CD14-positive monocyte (primary cell): Measurements from ENCODE around the gene GLCE. TPM values are rescaled to one million over a fixed set of nuclear protein-coding genes. Genes with fewer than 3 reads are reported as not detected.

Experiments used
- DNase-seq, 3 donors: peaks; one replicate each; pipeline ENCODE4 v3.0.0-alpha.2; 2011 to 2022
- H2AFZ ChIP-seq: 2 replicates; pipeline ENCODE4 v1.6.0; 2012; ENCODE audit warnings: mild to moderate bottlenecking, low read depth, low read length, inconsistent platforms; ENCODE audit not compliant: insufficient read depth, poor library complexity, severe bottlenecking
- H3K27ac ChIP-seq, 2 donors: 1 replicate in 1 of 2; 2 replicates in 1 of 2; pipeline ENCODE4 v1.5.1; 2012 to 2013; ENCODE audit warnings: low read length in 2 of 2, control low read depth in 1 of 2, inconsistent platforms in 1 of 2, low read depth in 1 of 2, mild to moderate bottlenecking in 1 of 2
- H3K27me3 ChIP-seq, 2 donors: one replicate each; pipeline versions ENCODE4 v1.6.0 to v1.6.1; 2011 to 2013; ENCODE audit warnings: low read length in 2 of 2; ENCODE audit not compliant: control insufficient read depth in 2 of 2, insufficient read depth in 2 of 2
- H3K36me3 ChIP-seq, 2 donors: replicated peaks in 1 of 2; 1 replicate in 1 of 2; 2 replicates in 1 of 2; pipeline versions ENCODE4 v1.5.1 to v1.6.1; 2012 to 2013; ENCODE audit warnings: low read length in 2 of 2, control low read depth in 1 of 2, inconsistent platforms in 1 of 2, mild to moderate bottlenecking in 1 of 2; ENCODE audit not compliant: insufficient read depth in 2 of 2, control insufficient read depth in 1 of 2
- H3K4me1 ChIP-seq, 2 donors: 1 replicate in 1 of 2; 2 replicates in 1 of 2; pipeline versions ENCODE4 v1.5.1 to v1.6.1; 2012 to 2013; ENCODE audit warnings: low read length in 2 of 2, control low read depth in 1 of 2, inconsistent platforms in 1 of 2, mild to moderate bottlenecking in 1 of 2, moderate library complexity in 1 of 2; ENCODE audit not compliant: insufficient read depth in 2 of 2, control insufficient read depth in 1 of 2
- H3K4me2 ChIP-seq: replicated peaks from 2 replicates; pipeline ENCODE3; 2012; ENCODE audit warnings: low read length, moderate library complexity, mild to moderate bottlenecking; ENCODE audit not compliant: poor library complexity, severe bottlenecking; ENCODE audit errors: extremely low read depth
- H3K4me3 ChIP-seq, 3 experiments: fragments of 200-600 bp in 1 of 3; sonication (generic) in 1 of 3; replicated peaks in 1 of 3; 1 replicate in 2 of 3; 2 replicates in 1 of 3; pipeline ENCODE4 v1.5.1; 2011 to 2013; ENCODE audit warnings: low read length in 3 of 3, mild to moderate bottlenecking in 3 of 3, control low read depth in 2 of 3, low read depth in 2 of 3, inconsistent platforms in 1 of 3, moderate library complexity in 1 of 3
- H3K79me2 ChIP-seq: 2 replicates; pipeline ENCODE4 v1.6.0; 2012; ENCODE audit warnings: mild to moderate bottlenecking, control low read depth, inconsistent platforms, low read length, moderate library complexity; ENCODE audit not compliant: insufficient read depth
- H3K9ac ChIP-seq: 2 replicates; pipeline ENCODE4 v1.6.0; 2017; ENCODE audit warnings: low read length, mild to moderate bottlenecking; ENCODE audit not compliant: insufficient read depth, poor library complexity, severe bottlenecking
- H3K9me3 ChIP-seq, 2 donors: replicated peaks in 1 of 2; 1 replicate in 1 of 2; 2 replicates in 1 of 2; pipeline versions ENCODE4 v1.5.1 to v1.6.1; 2012 to 2013; ENCODE audit warnings: low read length in 2 of 2, control low read depth in 1 of 2; ENCODE audit not compliant: control insufficient read depth in 1 of 2, insufficient read depth in 1 of 2
- H4K20me1 ChIP-seq: 2 replicates; pipeline ENCODE4 v1.6.0; 2012; ENCODE audit warnings: mild to moderate bottlenecking, low read length, control low read depth, moderate library complexity; ENCODE audit not compliant: insufficient read depth
- H3K27ac Mint-ChIP-seq, 7 donors: one replicate each; pipeline ENCODE4 v1.8.0; 2020; ENCODE audit warnings: mild to moderate bottlenecking in 7 of 7, mixed read lengths in 7 of 7, moderate library complexity in 6 of 7, inconsistent platforms in 2 of 7
- H3K27me3 Mint-ChIP-seq, 3 donors: one replicate each; pipeline ENCODE4 v1.8.0; 2021 to 2022; ENCODE audit warnings: low read depth in 3 of 3, mild to moderate bottlenecking in 3 of 3, mixed read lengths in 3 of 3, moderate library complexity in 3 of 3, inconsistent platforms in 1 of 3
- H3K36me3 Mint-ChIP-seq, 2 donors: one replicate each; pipeline ENCODE4 v1.8.0; 2020; ENCODE audit warnings: mixed read lengths in 2 of 2, inconsistent platforms in 1 of 2, mild to moderate bottlenecking in 1 of 2
- H3K4me1 Mint-ChIP-seq: one replicate; pipeline ENCODE4 v1.8.0; 2020; ENCODE audit warnings: mild to moderate bottlenecking, mixed read lengths
- H3K4me3 Mint-ChIP-seq, 2 donors: one replicate each; pipeline ENCODE4 v1.8.0; 2020; ENCODE audit warnings: mild to moderate bottlenecking in 2 of 2, mixed read lengths in 2 of 2, moderate library complexity in 1 of 2
- H3K9me3 Mint-ChIP-seq, 7 donors: one replicate each; pipeline ENCODE4 v1.8.0; 2020 to 2022; ENCODE audit warnings: mixed read lengths in 7 of 7, mild to moderate bottlenecking in 6 of 7, moderate library complexity in 6 of 7, inconsistent platforms in 2 of 7
- WGBS: methylation state at CpG from one replicate; pipeline ENCODE4 v1.1.5; 2013; ENCODE audit warnings: missing lambda C conversion rate; ENCODE audit not compliant: insufficient coverage; 5-methylcytosine and 5-hydroxymethylcytosine counted together
- intact Hi-C, 2 donors: fragments of 100-400 bp; cut with micrococcal nuclease; formaldehyde crosslinking; loops; one replicate each; pipeline versions ENCODE4 v1.15.0 to v1.15.1; 2023
- polyA plus RNA-seq, 3 donors: library from polyadenylated mRNA; depleted of rRNA in 1 of 3; unstranded in 2 of 3; stranded (reverse) in 1 of 3; fragments of 300-500 nt in 2 of 3; fragments of >200 nt in 1 of 3; fragmentation: Illumina TruSeq in 2 of 3; gene quantifications; 1 replicate in 2 of 3; 2 replicates in 1 of 3; pipeline ENCODE4 v1.2.3, GENCODE V29; 2012 to 2021
- TF ChIP-seq, protein P1 (sequence below): fragments of 200-600 bp; IDR thresholded peaks from one replicate; pipeline ENCODE4 v1.8.0; 2022; ENCODE audit warnings: antibody characterized with exemption, mild to moderate bottlenecking

Gene GLCE
- polyA plus RNA-seq, 3 donors: 11.0 to 24.3 (median 24.0) TPM

DNA sequence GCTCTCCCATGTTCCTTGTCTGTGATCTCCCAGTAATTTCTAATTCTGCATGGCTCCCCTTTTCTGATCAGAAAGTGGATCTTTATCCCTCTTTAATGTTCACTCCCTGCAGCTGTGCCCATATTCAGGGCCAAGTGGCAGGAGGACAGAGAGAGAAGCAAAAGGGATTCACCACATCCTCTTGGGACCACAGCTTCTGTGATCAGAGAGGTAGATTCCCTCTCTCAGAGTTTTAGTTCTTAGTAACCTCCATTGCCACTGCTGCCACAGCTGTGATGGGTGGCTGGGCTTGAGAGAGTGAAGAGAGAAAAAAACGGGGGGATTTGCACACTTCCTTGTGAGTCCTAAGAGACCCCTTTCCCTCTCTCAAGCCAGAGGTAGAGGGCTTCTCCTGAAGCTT lies 49.2 kb downstream of the GLCE start:
- DNase-seq: no peak
- Histone ChIP-seq H3K9me3 (no peaks in the 10 kb centered on the region), H3K9ac (no peak overlapping the region), H3K27me3 (no peaks in the 10 kb centered on the region), H3K4me1 (no peaks in the 10 kb centered on the region), H3K36me3 (no peaks in the 10 kb centered on the region), H4K20me1 (no peaks in the 10 kb centered on the region), H3K27ac (no peak overlapping the region), H3K4me3 (no peak overlapping the region), H3K79me2 (no peaks in the 10 kb centered on the region), H2AFZ (no peak overlapping the region), H3K4me2 (no peak overlapping the region)
- no peak overlapping the region for H3K4me3 Mint-ChIP-seq
- no CpG with 5 or more reads among the region's 1 CpG for WGBS
- peaks cover 4 to 7% of the 10 kb centered on the region in 2 donors for H3K36me3 Mint-ChIP-seq
- no peaks in the 10 kb centered on the region for H3K4me1 Mint-ChIP-seq
- TF ChIP-seq, protein P1, sequence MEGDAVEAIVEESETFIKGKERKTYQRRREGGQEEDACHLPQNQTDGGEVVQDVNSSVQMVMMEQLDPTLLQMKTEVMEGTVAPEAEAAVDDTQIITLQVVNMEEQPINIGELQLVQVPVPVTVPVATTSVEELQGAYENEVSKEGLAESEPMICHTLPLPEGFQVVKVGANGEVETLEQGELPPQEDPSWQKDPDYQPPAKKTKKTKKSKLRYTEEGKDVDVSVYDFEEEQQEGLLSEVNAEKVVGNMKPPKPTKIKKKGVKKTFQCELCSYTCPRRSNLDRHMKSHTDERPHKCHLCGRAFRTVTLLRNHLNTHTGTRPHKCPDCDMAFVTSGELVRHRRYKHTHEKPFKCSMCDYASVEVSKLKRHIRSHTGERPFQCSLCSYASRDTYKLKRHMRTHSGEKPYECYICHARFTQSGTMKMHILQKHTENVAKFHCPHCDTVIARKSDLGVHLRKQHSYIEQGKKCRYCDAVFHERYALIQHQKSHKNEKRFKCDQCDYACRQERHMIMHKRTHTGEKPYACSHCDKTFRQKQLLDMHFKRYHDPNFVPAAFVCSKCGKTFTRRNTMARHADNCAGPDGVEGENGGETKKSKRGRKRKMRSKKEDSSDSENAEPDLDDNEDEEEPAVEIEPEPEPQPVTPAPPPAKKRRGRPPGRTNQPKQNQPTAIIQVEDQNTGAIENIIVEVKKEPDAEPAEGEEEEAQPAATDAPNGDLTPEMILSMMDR: no peak
- no peaks in the 10 kb centered on the region for H3K27me3 Mint-ChIP-seq
- H3K9me3 Mint-ChIP-seq: peaks cover 0 to 2% (median 0%) of the 10 kb centered on the region in 7 donors
- no peak overlapping the region for H3K27ac Mint-ChIP-seq
- intact Hi-C loops: no loop called here

DNA sequence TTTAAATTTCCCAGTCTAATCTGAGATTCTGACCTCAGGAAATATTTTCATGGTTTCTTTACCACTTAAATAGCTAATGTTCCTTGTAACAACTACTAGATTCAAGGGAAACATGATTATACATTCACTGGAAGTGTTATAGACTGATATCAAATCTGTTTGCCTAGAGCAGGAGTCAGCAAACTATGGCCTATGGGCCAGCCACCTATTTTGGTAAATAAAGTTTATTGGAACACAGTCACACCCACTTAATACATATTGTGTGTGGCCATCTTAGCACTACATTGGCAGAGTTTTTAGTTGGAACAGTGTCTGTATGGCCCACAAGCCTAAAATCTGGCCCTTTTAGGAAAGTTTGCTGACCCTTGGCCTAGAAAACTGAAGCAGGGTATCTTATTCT lies 50.1 kb downstream of the GLCE start:
- no peaks in the 10 kb centered on the region for H3K4me1 ChIP-seq
- H3K9ac ChIP-seq: no peak overlapping the region
- H3K27me3 ChIP-seq: no peaks in the 10 kb centered on the region
- H2AFZ ChIP-seq: no peak overlapping the region
- DNase-seq: no peak
- no peak overlapping the region for H3K4me3 ChIP-seq
- H3K36me3 ChIP-seq: no peaks in the 10 kb centered on the region
- intact Hi-C loops: no loop called here
- no peaks in the 10 kb centered on the region for H3K9me3 ChIP-seq
- Mint-ChIP-seq H3K36me3 (peaks cover 11 to 13% of the 10 kb centered on the region in 2 donors), H3K27ac (no peak overlapping the region), H3K27me3 (no peaks in the 10 kb centered on the region), H3K4me1 (no peaks in the 10 kb centered on the region), H3K4me3 (no peak overlapping the region), H3K9me3 (peaks cover 0 to 2% (median 0%) of the 10 kb centered on the region in 7 donors)
- no peaks in the 10 kb centered on the region for H3K79me2 ChIP-seq
- TF ChIP-seq, protein P1: no peak
- no peak overlapping the region for H3K27ac ChIP-seq
- H4K20me1 ChIP-seq: no peaks in the 10 kb centered on the region
- no peak overlapping the region for H3K4me2 ChIP-seq
